GM06990 (cell line): ENCODE measurements around the gene PTPRU.

Source experiments
- DNase-seq: peaks from one replicate; pipeline ENCODE4 v3.0.0-alpha.2; 2011; ENCODE audit not compliant: insufficient read length; ENCODE audit errors: extremely low read depth
- H3K27me3 ChIP-seq: replicated peaks from 2 replicates; pipeline ENCODE4 v1.6.0; 2011; ENCODE audit warnings: low read length; ENCODE audit not compliant: control insufficient read depth, insufficient read depth
- H3K36me3 ChIP-seq: 2 replicates; pipeline ENCODE4 v1.5.1; 2011; ENCODE audit warnings: low read length; ENCODE audit not compliant: control insufficient read depth, insufficient read depth
- H3K4me3 ChIP-seq: replicated peaks from 2 replicates; pipeline ENCODE4 v1.5.1; 2011; ENCODE audit warnings: low read depth, mild to moderate bottlenecking, control low read depth, low read length
- TF ChIP-seq, protein P1 (sequence below): IDR thresholded peaks from 2 replicates; pipeline ENCODE4 v1.5.1; 2011; ENCODE audit warnings: low read length, control low read depth, mild to moderate bottlenecking, inconsistent platforms; ENCODE audit not compliant: insufficient read depth, poor library complexity, severe bottlenecking

PTPRU gene

GRCh38 chr1:29240986-29241385, 4.7 kb downstream of the PTPRU start:
- H3K36me3 ChIP-seq = no peaks in the 10 kb centered on the region
- DNase-seq = no peak
- H3K4me3 ChIP-seq = no peak overlapping the region
- H3K27me3 ChIP-seq = peaks cover 7% of the 10 kb centered on the region
- TF ChIP-seq, protein P1, sequence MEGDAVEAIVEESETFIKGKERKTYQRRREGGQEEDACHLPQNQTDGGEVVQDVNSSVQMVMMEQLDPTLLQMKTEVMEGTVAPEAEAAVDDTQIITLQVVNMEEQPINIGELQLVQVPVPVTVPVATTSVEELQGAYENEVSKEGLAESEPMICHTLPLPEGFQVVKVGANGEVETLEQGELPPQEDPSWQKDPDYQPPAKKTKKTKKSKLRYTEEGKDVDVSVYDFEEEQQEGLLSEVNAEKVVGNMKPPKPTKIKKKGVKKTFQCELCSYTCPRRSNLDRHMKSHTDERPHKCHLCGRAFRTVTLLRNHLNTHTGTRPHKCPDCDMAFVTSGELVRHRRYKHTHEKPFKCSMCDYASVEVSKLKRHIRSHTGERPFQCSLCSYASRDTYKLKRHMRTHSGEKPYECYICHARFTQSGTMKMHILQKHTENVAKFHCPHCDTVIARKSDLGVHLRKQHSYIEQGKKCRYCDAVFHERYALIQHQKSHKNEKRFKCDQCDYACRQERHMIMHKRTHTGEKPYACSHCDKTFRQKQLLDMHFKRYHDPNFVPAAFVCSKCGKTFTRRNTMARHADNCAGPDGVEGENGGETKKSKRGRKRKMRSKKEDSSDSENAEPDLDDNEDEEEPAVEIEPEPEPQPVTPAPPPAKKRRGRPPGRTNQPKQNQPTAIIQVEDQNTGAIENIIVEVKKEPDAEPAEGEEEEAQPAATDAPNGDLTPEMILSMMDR = no peak

GRCh38 chr1:29243023-29243870, 6.9 kb downstream of the PTPRU start:
- H3K27me3 ChIP-seq = peaks cover 2% of the 10 kb centered on the region
- H3K4me3 ChIP-seq = no peak overlapping the region
- DNase-seq = no peak

DNA sequence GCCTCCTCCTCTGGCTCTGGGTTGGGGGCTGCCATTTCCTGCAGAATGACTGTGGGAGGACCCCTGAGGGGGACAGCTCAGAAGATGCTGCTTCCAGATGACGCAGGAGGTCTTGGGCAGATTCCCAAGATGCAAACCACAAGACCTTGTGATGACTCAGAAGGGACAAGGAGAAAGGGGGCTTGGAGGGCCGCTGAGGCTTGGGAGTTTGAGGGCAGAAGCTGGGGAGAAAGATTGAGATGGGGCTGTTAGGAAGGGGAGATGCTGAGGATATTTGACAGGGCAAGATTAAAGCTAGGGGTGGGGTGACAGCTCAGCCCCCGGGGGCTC, 7.5 kb downstream of the PTPRU start:
- H3K27me3 ChIP-seq = peaks cover 2% of the 10 kb centered on the region
- TF ChIP-seq, protein P1 = no peak
- H3K4me3 ChIP-seq = no peak overlapping the region
- no peaks in the 10 kb centered on the region for H3K36me3 ChIP-seq
- no peak for DNase-seq

More at GRCh38 chr1:29243023-29243870, 6.9 kb downstream of the PTPRU start:
- H3K36me3 ChIP-seq = no peaks in the 10 kb centered on the region
- TF ChIP-seq, protein P1 = no peak

DNA sequence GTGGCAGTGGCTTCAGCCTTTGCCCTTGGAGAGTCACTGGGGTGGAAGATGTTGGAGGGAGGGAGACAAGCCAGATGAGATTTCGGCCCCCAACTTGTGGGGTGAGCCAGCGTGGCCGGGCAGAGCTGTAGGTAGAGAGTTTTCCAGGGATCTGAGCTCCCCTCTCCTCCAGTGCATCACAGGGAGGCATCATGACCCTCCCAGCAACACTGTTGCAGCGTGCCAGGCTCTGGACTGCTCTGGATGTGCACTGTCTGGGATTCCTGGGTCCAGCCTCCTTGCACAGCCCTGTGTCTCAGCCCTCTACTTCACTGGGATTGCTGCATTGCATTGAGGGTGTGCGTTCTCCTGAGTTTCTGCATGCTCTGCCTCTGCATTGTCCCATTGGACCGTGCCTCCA, 8.9 kb downstream of the PTPRU start:
- H3K27me3 ChIP-seq = peaks cover 2% of the 10 kb centered on the region
- TF ChIP-seq, protein P1 = no peak
- no peak overlapping the region for H3K4me3 ChIP-seq
- H3K36me3 ChIP-seq = no peaks in the 10 kb centered on the region
- DNase-seq = no peak

GRCh38 chr1:29245876-29246275, 9.6 kb downstream of the PTPRU start:
- no peak for DNase-seq
- peaks cover 2% of the 10 kb centered on the region for H3K27me3 ChIP-seq
- no peaks in the 10 kb centered on the region for H3K36me3 ChIP-seq
- TF ChIP-seq, protein P1 = peak; percentile 44
- H3K4me3 ChIP-seq = no peak overlapping the region
